Liver (tissue), 3 donors: Measurements from ENCODE around the gene CD163.

Experiments
- EGR1 ChIP-seq, 2 donors: IDR thresholded peaks; 2 replicates each; pipeline ENCODE4 v1.6.1; 2016 to 2018; ENCODE audit warnings: antibody characterized with exemption in 2 of 2, low read depth in 2 of 2
- GABPA ChIP-seq, 2 donors: IDR thresholded peaks in 1 of 2; conservative IDR thresholded peaks in 1 of 2; 2 replicates each; pipeline ENCODE4 v1.6.1; 2016; ENCODE audit warnings: antibody characterized with exemption in 2 of 2, mild to moderate bottlenecking in 1 of 2, moderate library complexity in 1 of 2
- TF ChIP-seq, protein P1 (sequence below): fragments of 150-350 bp; IDR thresholded peaks from 2 replicates; pipeline ENCODE4 v1.5.1; 2017; ENCODE audit warnings: improper control_type of control experiment, low read depth, low read length; ENCODE audit not compliant: missing input control
- donor health status: healthy.
- donor health status: healthy.

DNA sequence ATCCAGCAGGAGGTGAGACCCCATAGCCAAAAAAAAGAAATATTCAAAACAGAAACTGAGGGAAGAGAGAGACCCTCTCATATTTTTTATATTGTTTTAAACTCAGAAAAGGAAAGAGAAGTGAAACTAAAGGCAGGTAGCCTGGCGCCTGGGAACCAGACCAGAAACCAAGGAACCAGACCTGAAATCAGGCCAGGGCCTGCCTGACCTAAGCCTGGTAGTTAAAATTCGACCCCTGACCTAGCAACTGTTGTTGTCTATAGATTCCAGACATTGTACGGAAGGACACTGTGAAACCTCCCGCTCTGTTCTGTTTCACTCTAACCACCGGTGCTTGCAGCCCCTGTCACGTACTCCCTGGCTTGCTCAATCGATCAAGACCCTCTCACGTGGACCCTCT, 38.5 kb upstream of the CD163 start:
- TF ChIP-seq, protein P1, sequence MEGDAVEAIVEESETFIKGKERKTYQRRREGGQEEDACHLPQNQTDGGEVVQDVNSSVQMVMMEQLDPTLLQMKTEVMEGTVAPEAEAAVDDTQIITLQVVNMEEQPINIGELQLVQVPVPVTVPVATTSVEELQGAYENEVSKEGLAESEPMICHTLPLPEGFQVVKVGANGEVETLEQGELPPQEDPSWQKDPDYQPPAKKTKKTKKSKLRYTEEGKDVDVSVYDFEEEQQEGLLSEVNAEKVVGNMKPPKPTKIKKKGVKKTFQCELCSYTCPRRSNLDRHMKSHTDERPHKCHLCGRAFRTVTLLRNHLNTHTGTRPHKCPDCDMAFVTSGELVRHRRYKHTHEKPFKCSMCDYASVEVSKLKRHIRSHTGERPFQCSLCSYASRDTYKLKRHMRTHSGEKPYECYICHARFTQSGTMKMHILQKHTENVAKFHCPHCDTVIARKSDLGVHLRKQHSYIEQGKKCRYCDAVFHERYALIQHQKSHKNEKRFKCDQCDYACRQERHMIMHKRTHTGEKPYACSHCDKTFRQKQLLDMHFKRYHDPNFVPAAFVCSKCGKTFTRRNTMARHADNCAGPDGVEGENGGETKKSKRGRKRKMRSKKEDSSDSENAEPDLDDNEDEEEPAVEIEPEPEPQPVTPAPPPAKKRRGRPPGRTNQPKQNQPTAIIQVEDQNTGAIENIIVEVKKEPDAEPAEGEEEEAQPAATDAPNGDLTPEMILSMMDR: no peak
- TF ChIP-seq GABPA (IDR thresholded peaks at IDR 0.05 in 1 of 2, conservative IDR thresholded peaks at IDR 0.05 in 1 of 2) (no peak), EGR1 (IDR thresholded peaks at IDR 0.05; ENCODE audit: low read depth in 2 of 2) (no peak)
